Skeletal muscle tissue (tissue), 4 donors: ENCODE measurements around the gene MMAB. TPM values are rescaled to one million over a fixed set of nuclear protein-coding genes. Genes with fewer than 3 reads are reported as not detected.
"Not testable (repeated sequence)": the region's sequence is repeated elsewhere in the genome, so short reads cannot be mapped to it uniquely, and the experiment has no call there.

Source experiments
- H3K27ac ChIP-seq: one replicate; pipeline ENCODE4 v1.7.0; 2013; ENCODE audit warnings: mild to moderate bottlenecking, low read depth, low read length, inconsistent platforms
- H3K27me3 ChIP-seq, 3 donors: one replicate each; pipeline ENCODE4 v1.7.0; 2013; ENCODE audit warnings: low read length in 3 of 3; ENCODE audit not compliant: control insufficient read depth in 3 of 3, insufficient read depth in 3 of 3
- H3K36me3 ChIP-seq, 3 donors: one replicate each; pipeline ENCODE4 v1.7.0; 2013; ENCODE audit warnings: low read length in 3 of 3; ENCODE audit not compliant: control insufficient read depth in 3 of 3, insufficient read depth in 3 of 3
- H3K4me1 ChIP-seq, 3 donors: one replicate each; pipeline ENCODE4 v1.7.0; 2013; ENCODE audit warnings: low read length in 3 of 3, mild to moderate bottlenecking in 3 of 3; ENCODE audit not compliant: control insufficient read depth in 3 of 3, insufficient read depth in 3 of 3
- H3K4me3 ChIP-seq, 3 donors: one replicate each; pipeline ENCODE4 v1.7.0; 2013; ENCODE audit warnings: low read length in 3 of 3
- H3K9ac ChIP-seq, 3 donors: one replicate each; pipeline ENCODE4 v1.7.0; 2013; ENCODE audit warnings: low read length in 3 of 3, mild to moderate bottlenecking in 3 of 3, moderate library complexity in 2 of 3, low read depth in 1 of 3
- H3K9me3 ChIP-seq, 3 donors: one replicate each; pipeline ENCODE4 v1.7.0; 2013; ENCODE audit warnings: low read length in 3 of 3; ENCODE audit not compliant: control insufficient read depth in 3 of 3
- total RNA-seq: library from RNA; depleted of rRNA; stranded (reverse); fragments of >200 nt; gene quantifications from one replicate; pipeline ENCODE4 v1.2.3, GENCODE V29; 2014
- donor health status: Osteomylitis.

MMAB gene
- total RNA-seq, 1 donor from 2014 or later, result 18.3 TPM

DNA sequence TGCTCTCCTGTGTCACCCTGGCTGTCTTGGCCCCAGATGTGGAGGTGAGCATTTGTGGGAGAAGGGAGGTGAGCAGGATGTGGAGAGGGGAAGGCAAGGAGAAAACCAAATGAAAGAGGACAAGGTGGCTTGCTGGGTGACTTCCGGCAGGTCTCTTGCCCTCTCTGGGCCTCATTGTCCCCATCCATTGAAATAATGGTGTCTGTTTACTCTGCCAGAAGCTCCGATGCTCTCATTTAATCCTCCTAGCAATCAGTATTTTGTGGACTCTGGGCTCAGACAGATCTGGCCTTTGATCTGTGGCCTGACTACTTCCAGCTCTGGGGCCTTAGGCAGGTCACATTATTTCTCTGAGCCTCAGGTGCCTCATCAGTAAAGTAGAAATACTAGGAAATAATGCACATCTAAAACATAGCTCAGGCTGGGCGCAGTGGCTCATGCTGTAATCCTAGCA is 30.9 kb upstream of the MMAB start:
- Histone ChIP-seq H3K27me3 (peaks cover 0 to 2% (median 1%) of the 10 kb centered on the region in 3 donors), H3K27ac (no peak overlapping the region), H3K9ac (no peak overlapping the region), H3K4me1 (peaks cover 3 to 9% (median 8%) of the 10 kb centered on the region in 3 donors), H3K9me3 (no peaks in the 10 kb centered on the region), H3K4me3 (no peak overlapping the region), H3K36me3 (no peaks in the 10 kb centered on the region)

DNA sequence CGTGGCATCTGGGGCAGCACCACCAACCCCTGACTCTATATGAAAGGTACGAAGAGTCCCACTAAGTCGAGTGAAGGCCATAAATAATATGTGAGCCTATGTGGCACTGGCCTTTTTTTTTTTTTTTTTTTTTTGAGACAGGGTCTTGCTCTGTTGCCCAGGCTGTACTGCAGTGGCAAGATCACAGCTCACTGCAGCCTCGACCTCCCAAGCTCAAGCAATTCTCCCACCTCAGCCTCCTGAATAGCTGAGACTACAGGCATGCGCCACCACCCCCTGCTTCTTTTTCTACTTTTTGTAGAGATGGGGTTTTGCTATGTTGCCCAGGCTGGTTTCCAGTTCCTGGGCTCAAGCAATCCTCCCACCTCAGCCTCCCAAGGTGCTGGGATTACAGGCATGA is 28.8 kb upstream of the MMAB start:
- H3K9ac ChIP-seq, H3K36me3 ChIP-seq, H3K9me3 ChIP-seq, H3K27me3 ChIP-seq, H3K27ac ChIP-seq, H3K4me3 ChIP-seq: not testable (repeated sequence)
- peaks cover 13 to 18% (median 17%) of the 10 kb centered on the region in 3 donors for H3K4me1 ChIP-seq

DNA sequence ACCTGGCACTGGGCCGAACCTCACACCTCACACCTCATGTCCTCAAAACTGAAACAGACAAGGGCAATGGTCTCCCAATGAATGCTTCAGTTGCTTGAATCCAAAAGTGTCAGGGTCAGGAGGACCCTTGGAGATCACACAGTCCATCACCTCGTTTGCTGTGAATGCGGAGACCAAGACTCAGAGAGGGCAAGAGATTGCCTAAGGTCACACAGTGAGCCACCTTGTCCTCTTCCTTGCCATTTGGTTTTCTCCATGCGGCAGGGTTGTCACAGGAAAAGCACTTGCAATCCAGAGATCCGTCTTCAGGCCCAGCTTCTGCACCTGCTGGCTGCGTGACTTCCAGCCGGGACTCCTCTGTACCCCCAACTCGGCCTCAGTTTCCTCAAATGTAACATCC is 28.3 kb upstream of the MMAB start:
- H3K27me3 ChIP-seq, result no peaks in the 10 kb centered on the region
- no peaks in the 10 kb centered on the region for H3K9me3 ChIP-seq
- no peak overlapping the region for H3K27ac ChIP-seq
- H3K9ac ChIP-seq, result no peak overlapping the region
- no peak overlapping the region for H3K4me3 ChIP-seq
- peaks cover 10 to 13% (median 11%) of the 10 kb centered on the region in 3 donors for H3K4me1 ChIP-seq
- H3K36me3 ChIP-seq, result peaks cover 0 to 3% (median 0%) of the 10 kb centered on the region in 3 donors

- H3K9me3 ChIP-seq, result no peaks in the 10 kb centered on the region
- H3K9ac ChIP-seq, result no peak overlapping the region
- H3K27me3 ChIP-seq, result no peaks in the 10 kb centered on the region
- H3K4me3 ChIP-seq, result no peak overlapping the region
- peaks cover 10 to 12% (median 10%) of the 10 kb centered on the region in 3 donors for H3K4me1 ChIP-seq
- peaks cover 0 to 6% (median 0%) of the 10 kb centered on the region in 3 donors for H3K36me3 ChIP-seq
- H3K27ac ChIP-seq, result no peak overlapping the region
These were observed 27.7 kb upstream of the MMAB start for GRCh38 chr12:109600995-109601394.

GRCh38 chr12:109600481-109600880 is 27.2 kb upstream of the MMAB start:
- Histone ChIP-seq H3K9ac (no peak overlapping the region), H3K36me3 (peaks cover 0 to 6% (median 0%) of the 10 kb centered on the region in 3 donors), H3K9me3 (no peaks in the 10 kb centered on the region), H3K4me1 (peaks cover 10 to 12% (median 10%) of the 10 kb centered on the region in 3 donors), H3K4me3 (no peak overlapping the region), H3K27me3 (no peaks in the 10 kb centered on the region), H3K27ac (no peak overlapping the region)

DNA sequence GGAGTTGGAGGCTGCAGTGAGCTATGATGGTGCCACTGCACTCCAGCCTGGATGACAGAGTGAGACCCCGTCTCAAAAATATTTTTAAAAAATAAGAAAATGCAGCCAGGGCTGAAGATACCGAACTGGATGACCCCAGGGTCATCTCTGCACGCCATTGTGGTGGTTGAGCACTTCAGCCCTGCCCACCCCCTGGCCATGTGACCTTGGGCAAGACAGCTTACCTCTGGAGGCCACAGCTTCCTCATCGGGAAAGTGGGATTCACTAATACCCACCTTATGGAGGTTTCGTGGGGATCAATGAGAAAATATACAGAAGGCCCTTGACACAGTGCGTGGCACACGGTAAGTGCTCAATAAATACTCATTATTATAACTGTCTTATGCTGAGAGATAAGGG is 25.8 kb upstream of the MMAB start:
- Histone ChIP-seq H3K36me3 (peaks cover 0 to 9% (median 0%) of the 10 kb centered on the region in 3 donors), H3K4me3 (no peak overlapping the region), H3K4me1 (peaks cover 17 to 19% (median 19%) of the 10 kb centered on the region in 3 donors), H3K9ac (no peak overlapping the region), H3K27me3 (no peaks in the 10 kb centered on the region), H3K27ac (no peak overlapping the region), H3K9me3 (no peaks in the 10 kb centered on the region)

DNA sequence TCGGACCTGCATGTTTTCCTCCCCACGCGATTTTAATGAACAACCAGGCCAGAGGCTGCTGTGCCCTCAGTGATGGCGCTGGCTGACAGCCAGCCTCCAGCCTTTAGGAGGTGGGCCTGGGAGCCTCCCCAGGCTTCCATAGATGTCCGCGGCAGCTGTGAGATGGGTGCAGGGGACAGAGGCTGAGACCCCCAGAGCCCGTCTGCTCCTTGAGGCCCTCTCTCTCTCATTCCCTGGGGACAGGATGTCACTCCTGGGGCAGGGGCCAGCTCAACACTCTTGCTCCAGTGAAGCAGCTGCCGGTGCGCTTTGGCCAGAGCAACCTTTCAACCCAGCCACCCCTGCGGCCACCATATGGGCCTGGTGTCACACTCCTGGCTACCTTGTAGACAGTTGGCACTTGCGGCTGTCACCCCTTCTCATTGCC is 25.1 kb upstream of the MMAB start:
- Histone ChIP-seq H3K9ac (peak overlapping the region in 1 of 3 donors; percentile 54), H3K27ac (peak overlapping the region; percentile 3)

GRCh38 chr12:109597795-109598427 is 24.6 kb upstream of the MMAB start:
- peak overlapping the region; percentile 3 for H3K27ac ChIP-seq

More for the DNA sequence above, 25.1 kb upstream of the MMAB start:
- H3K9me3 ChIP-seq, result no peaks in the 10 kb centered on the region
- H3K27me3 ChIP-seq, result no peaks in the 10 kb centered on the region
- H3K4me3 ChIP-seq, result no peak overlapping the region
- peaks cover 22 to 25% (median 25%) of the 10 kb centered on the region in 3 donors for H3K4me1 ChIP-seq
- peaks cover 0 to 9% (median 0%) of the 10 kb centered on the region in 3 donors for H3K36me3 ChIP-seq

GRCh38 chr12:109597414-109597794 is 24.1 kb upstream of the MMAB start:
- Histone ChIP-seq H3K9ac (no peak overlapping the region), H3K9me3 (no peaks in the 10 kb centered on the region), H3K27ac (no peak overlapping the region), H3K36me3 (peaks cover 0 to 9% (median 0%) of the 10 kb centered on the region in 3 donors), H3K27me3 (no peaks in the 10 kb centered on the region), H3K4me1 (peaks cover 32 to 36% (median 36%) of the 10 kb centered on the region in 3 donors), H3K4me3 (no peak overlapping the region)

More at GRCh38 chr12:109597795-109598427, 24.6 kb upstream of the MMAB start:
- H3K4me1 ChIP-seq, result peaks cover 27 to 31% (median 30%) of the 10 kb centered on the region in 3 donors
- no peaks in the 10 kb centered on the region for H3K9me3 ChIP-seq
- no peaks in the 10 kb centered on the region for H3K27me3 ChIP-seq
- H3K36me3 ChIP-seq, result peaks cover 0 to 9% (median 0%) of the 10 kb centered on the region in 3 donors
- peak overlapping the region in 1 of 3 donors; percentile 35 for H3K4me3 ChIP-seq
- H3K9ac ChIP-seq, result peak overlapping the region in 2 of 3 donors; percentile 54 to 69

- Histone ChIP-seq H3K9me3 (no peaks in the 10 kb centered on the region), H3K27ac (no peak overlapping the region), H3K27me3 (no peaks in the 10 kb centered on the region), H3K36me3 (peaks cover 0 to 9% (median 0%) of the 10 kb centered on the region in 3 donors), H3K4me1 (peaks cover 38 to 42% (median 38%) of the 10 kb centered on the region in 3 donors), H3K4me3 (no peak overlapping the region), H3K9ac (no peak overlapping the region)
These were observed 23.3 kb upstream of the MMAB start for GRCh38 chr12:109596418-109597244.
